Liver (tissue), 9 donors: Measurements from ENCODE around the gene PLXND1. TPM values are rescaled to one million over a fixed set of nuclear protein-coding genes. Genes with fewer than 3 reads are reported as not detected.

Experiments used
- DNase-seq: peaks from one replicate; pipeline ENCODE4 v3.0.0-alpha.2; 2017; ENCODE audit warnings: low spot score
- H3K27ac ChIP-seq, 2 donors: one replicate each; pipeline ENCODE4 v1.7.0; 2013; ENCODE audit warnings: inconsistent platforms in 2 of 2, low read length in 2 of 2, control low read depth in 1 of 2, low read depth in 1 of 2, mild to moderate bottlenecking in 1 of 2
- H3K27me3 ChIP-seq, 4 donors: one replicate each; pipeline versions ENCODE4 v1.6.1 to v1.7.0; 2013; ENCODE audit warnings: low read length in 3 of 4, inconsistent platforms in 1 of 4, mild to moderate bottlenecking in 1 of 4, moderate library complexity in 1 of 4; ENCODE audit not compliant: control insufficient read depth in 4 of 4, insufficient read depth in 4 of 4
- H3K36me3 ChIP-seq, 4 donors: one replicate each; pipeline versions ENCODE4 v1.6.1 to v1.7.0; 2013; ENCODE audit warnings: low read length in 3 of 4, mild to moderate bottlenecking in 3 of 4, low read depth in 1 of 4, moderate library complexity in 1 of 4; ENCODE audit not compliant: control insufficient read depth in 4 of 4, insufficient read depth in 3 of 4
- H3K4me1 ChIP-seq, 4 donors: one replicate each; pipeline versions ENCODE4 v1.6.1 to v1.7.0; 2013; ENCODE audit warnings: low read length in 3 of 4, mild to moderate bottlenecking in 3 of 4, moderate library complexity in 1 of 4; ENCODE audit not compliant: control insufficient read depth in 4 of 4, insufficient read depth in 4 of 4
- H3K4me3 ChIP-seq, 3 donors: one replicate each; pipeline versions ENCODE4 v1.6.1 to v1.7.0; 2013; ENCODE audit warnings: low read length in 3 of 3, control low read depth in 1 of 3, low read depth in 1 of 3, mild to moderate bottlenecking in 1 of 3
- H3K9ac ChIP-seq, 2 donors: one replicate each; pipeline ENCODE4 v1.7.0; 2013; ENCODE audit warnings: low read length in 2 of 2, mild to moderate bottlenecking in 2 of 2, moderate library complexity in 2 of 2, control low read depth in 1 of 2, low read depth in 1 of 2
- H3K9me3 ChIP-seq, 4 donors: one replicate each; pipeline versions ENCODE4 v1.6.1 to v1.7.0; 2013; ENCODE audit warnings: low read length in 3 of 4; ENCODE audit not compliant: control insufficient read depth in 4 of 4
- CTCF ChIP-seq: fragments of 150-350 bp; IDR thresholded peaks from 2 replicates; pipeline ENCODE4 v1.5.1; 2017; ENCODE audit warnings: improper control_type of control experiment, low read depth, low read length; ENCODE audit not compliant: missing input control
- EGR1 ChIP-seq, 2 donors: IDR thresholded peaks; 2 replicates each; pipeline ENCODE4 v1.6.1; 2016 to 2018; ENCODE audit warnings: antibody characterized with exemption in 2 of 2, low read depth in 2 of 2
- FOXA1 ChIP-seq: IDR thresholded peaks from 2 replicates; pipeline ENCODE4 v1.6.1; 2016; ENCODE audit warnings: antibody characterized with exemption
- FOXA2 ChIP-seq: IDR thresholded peaks from 2 replicates; pipeline ENCODE4 v1.6.1; 2016; ENCODE audit warnings: antibody characterized with exemption
- GABPA ChIP-seq, 2 donors: IDR thresholded peaks in 1 of 2; conservative IDR thresholded peaks in 1 of 2; 2 replicates each; pipeline ENCODE4 v1.6.1; 2016; ENCODE audit warnings: antibody characterized with exemption in 2 of 2, mild to moderate bottlenecking in 1 of 2, moderate library complexity in 1 of 2
- MAX ChIP-seq: IDR thresholded peaks from 2 replicates; pipeline ENCODE4 v1.6.1; 2016; ENCODE audit warnings: antibody characterized with exemption
- NR2F2 ChIP-seq: IDR thresholded peaks from 2 replicates; pipeline ENCODE4 v1.6.1; 2016; ENCODE audit warnings: antibody characterized with exemption
- RAD21 ChIP-seq, 2 donors: IDR thresholded peaks; 2 replicates each; pipeline ENCODE4 v1.6.1; 2016; ENCODE audit warnings: antibody characterized with exemption in 2 of 2, mild to moderate bottlenecking in 2 of 2
- REST ChIP-seq: IDR thresholded peaks from 2 replicates; pipeline ENCODE4 v1.6.1; 2016; ENCODE audit warnings: antibody characterized with exemption, mild to moderate bottlenecking
- RXRA ChIP-seq, 2 donors: IDR thresholded peaks; 2 replicates each; pipeline ENCODE4 v1.6.1; 2017 to 2018; ENCODE audit warnings: antibody characterized with exemption in 2 of 2, mild to moderate bottlenecking in 1 of 2
- SP1 ChIP-seq: IDR thresholded peaks from 2 replicates; pipeline ENCODE4 v1.6.1; 2018; ENCODE audit warnings: antibody characterized with exemption, mild to moderate bottlenecking
- TAF1 ChIP-seq: conservative IDR thresholded peaks from 2 replicates; pipeline ENCODE4 v1.6.1; 2016; ENCODE audit warnings: antibody characterized with exemption, mild to moderate bottlenecking
- YY1 ChIP-seq: IDR thresholded peaks from 2 replicates; pipeline ENCODE4 v1.6.1; 2016; ENCODE audit warnings: antibody characterized with exemption, mild to moderate bottlenecking
- WGBS: extraction: QIAGEN DNeasy Blood & Tissue Kit; methylation state at CpG from one replicate; pipeline ENCODE4 v1.1.7; 2013; 5-methylcytosine and 5-hydroxymethylcytosine counted together
- polyA plus RNA-seq, 2 donors: library from polyadenylated mRNA; stranded (reverse) in 1 of 2; unstranded in 1 of 2; fragments of 200-250 nt in 1 of 2; fragments of >200 nt in 1 of 2; fragmentation: Nextera tagmentation in 1 of 2; extraction: Ambion mirVana in 1 of 2; gene quantifications; one replicate each; pipeline versions ENCODE4 v1.2.1 to v1.2.3, GENCODE V29; 2013 to 2015
- total RNA-seq, 2 donors: library from RNA; depleted of rRNA; stranded (reverse); fragments of >200 nt; gene quantifications; one replicate each; pipeline ENCODE4 v1.2.3, GENCODE V29; 2014
- TF ChIP-seq, protein P1 (sequence below): IDR thresholded peaks from 2 replicates; pipeline ENCODE4 v1.6.1; 2016; ENCODE audit warnings: antibody characterized with exemption
- TF ChIP-seq, protein P2 (sequence below): IDR thresholded peaks from 2 replicates; pipeline ENCODE4 v1.6.1; 2016; ENCODE audit warnings: antibody characterized with exemption
- donor health status: healthy.
- donor health status: healthy.
- donor health status: healthy.
- donor health status: healthy.
- donor health status: healthy.

PLXND1 gene
- total and polyA plus RNA-seq, 4 donors, result 10.4 to 50.2 (median 32.8) TPM

GRCh38 chr3:129528589-129529100 lies 77.8 kb downstream of the PLXND1 start, which contains the start of gene RHO:
Gene RHO, plus strand, starts transcription at chr3:129528639. Its CDS starts 95 bp downstream, at chr3:129528734.
- Histone ChIP-seq H3K9ac (no peak within 1 kb of the TSS), H3K27ac (no peak within 1 kb of the TSS), H3K4me3 (no peak within 1 kb of the TSS), H3K4me1 (no peaks in the 10 kb centered on the region), H3K36me3 (no peaks in the 10 kb centered on the region), H3K9me3 (no peaks in the 10 kb centered on the region), H3K27me3 (no peaks in the 10 kb centered on the region)
- WGBS, result 92% methylated on average over 18 of the region's 18 CpGs
- TF ChIP-seq RXRA (IDR thresholded peaks at IDR 0.05) (no peak), TAF1 (no peak), MAX (no peak), EGR1 (IDR thresholded peaks at IDR 0.05; ENCODE audit: low read depth in 2 of 2) (no peak), SP1 (no peak), REST (no peak), FOXA1 (no peak), CTCF (no peak), NR2F2 (no peak)
- TF ChIP-seq, protein P1, sequence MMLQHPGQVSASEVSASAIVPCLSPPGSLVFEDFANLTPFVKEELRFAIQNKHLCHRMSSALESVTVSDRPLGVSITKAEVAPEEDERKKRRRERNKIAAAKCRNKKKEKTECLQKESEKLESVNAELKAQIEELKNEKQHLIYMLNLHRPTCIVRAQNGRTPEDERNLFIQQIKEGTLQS, result no peak
- DNase-seq, result no peak

- Histone ChIP-seq H3K4me1 (no peaks in the 10 kb centered on the region), H3K27ac (no peak overlapping the region), H3K27me3 (no peaks in the 10 kb centered on the region), H3K36me3 (no peaks in the 10 kb centered on the region), H3K9ac (no peak overlapping the region), H3K9me3 (no peaks in the 10 kb centered on the region), H3K4me3 (no peak overlapping the region)
- 96% methylated on average over 11 of the region's 11 CpGs for WGBS
- no peak for TF ChIP-seq REST
- TF ChIP-seq YY1, result no peak
- TF ChIP-seq EGR1 (IDR thresholded peaks at IDR 0.05; ENCODE audit: low read depth in 2 of 2), result no peak
- TF ChIP-seq GABPA (IDR thresholded peaks at IDR 0.05 in 1 of 2, conservative IDR thresholded peaks at IDR 0.05 in 1 of 2), result no peak
- no peak for TF ChIP-seq RAD21 (IDR thresholded peaks at IDR 0.05)
- no peak for TF ChIP-seq CTCF
- TF ChIP-seq FOXA2, result no peak
- no peak for TF ChIP-seq RXRA (IDR thresholded peaks at IDR 0.05)
- TF ChIP-seq, protein P2, sequence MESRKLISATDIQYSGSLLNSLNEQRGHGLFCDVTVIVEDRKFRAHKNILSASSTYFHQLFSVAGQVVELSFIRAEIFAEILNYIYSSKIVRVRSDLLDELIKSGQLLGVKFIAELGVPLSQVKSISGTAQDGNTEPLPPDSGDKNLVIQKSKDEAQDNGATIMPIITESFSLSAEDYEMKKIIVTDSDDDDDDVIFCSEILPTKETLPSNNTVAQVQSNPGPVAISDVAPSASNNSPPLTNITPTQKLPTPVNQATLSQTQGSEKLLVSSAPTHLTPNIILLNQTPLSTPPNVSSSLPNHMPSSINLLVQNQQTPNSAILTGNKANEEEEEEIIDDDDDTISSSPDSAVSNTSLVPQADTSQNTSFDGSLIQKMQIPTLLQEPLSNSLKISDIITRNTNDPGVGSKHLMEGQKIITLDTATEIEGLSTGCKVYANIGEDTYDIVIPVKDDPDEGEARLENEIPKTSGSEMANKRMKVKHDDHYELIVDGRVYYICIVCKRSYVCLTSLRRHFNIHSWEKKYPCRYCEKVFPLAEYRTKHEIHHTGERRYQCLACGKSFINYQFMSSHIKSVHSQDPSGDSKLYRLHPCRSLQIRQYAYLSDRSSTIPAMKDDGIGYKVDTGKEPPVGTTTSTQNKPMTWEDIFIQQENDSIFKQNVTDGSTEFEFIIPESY, result no peak
- TF ChIP-seq, protein P1, result no peak
- DNase-seq, result no peak
Observed at GRCh38 chr3:129527262-129527661, 79.2 kb downstream of the PLXND1 start.
